Activated naive CD4-positive, alpha-beta T cell treated with anti-CD3 and anti-CD28 coated beads, Interleukin-2, amount 50 U/mL, for 16 hours (primary cell): ENCODE results near the gene WFS1.

Source experiments
- DNase-seq: peaks from one replicate; pipeline ENCODE4 v3.0.0-alpha.2; 2020

WFS1 gene

GRCh38 chr4:6262176-6262575 lies 7.5 kb upstream of the WFS1 start:
- DNase-seq, result no peak

DNA sequence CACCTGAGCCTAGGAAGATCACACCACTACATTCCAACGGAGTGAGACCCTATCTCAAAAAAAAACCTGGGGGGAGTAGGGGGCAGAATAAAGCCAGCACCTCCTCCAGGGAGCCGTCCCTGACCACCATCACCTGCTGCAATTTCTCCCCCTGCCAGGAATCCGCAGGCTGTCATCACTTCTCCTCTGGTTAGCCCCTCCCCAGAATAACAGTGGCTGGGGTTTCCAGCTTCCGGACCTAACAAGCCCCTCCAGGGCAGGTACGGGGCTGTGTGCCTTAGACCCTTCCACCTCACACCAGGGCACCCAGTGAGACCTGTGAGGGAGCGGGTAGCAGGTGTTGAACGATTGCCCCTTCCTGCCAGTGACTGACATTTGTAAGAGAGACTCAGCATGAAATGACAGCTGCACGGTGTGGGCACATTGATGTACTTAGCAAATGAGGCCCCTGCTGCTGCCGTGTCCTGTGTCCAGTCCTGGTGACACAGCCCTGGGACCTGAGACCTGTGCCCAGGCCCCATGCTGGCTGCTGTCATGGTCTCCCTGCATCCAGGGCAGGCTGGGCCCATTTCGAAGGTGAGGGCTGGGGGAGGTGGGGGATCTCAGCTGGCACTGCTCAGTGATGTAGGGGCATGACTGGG lies 6.7 kb upstream of the WFS1 start:
- DNase-seq, result no peak

GRCh38 chr4:6263526-6264224 lies 6.0 kb upstream of the WFS1 start:
- no peak for DNase-seq

DNA sequence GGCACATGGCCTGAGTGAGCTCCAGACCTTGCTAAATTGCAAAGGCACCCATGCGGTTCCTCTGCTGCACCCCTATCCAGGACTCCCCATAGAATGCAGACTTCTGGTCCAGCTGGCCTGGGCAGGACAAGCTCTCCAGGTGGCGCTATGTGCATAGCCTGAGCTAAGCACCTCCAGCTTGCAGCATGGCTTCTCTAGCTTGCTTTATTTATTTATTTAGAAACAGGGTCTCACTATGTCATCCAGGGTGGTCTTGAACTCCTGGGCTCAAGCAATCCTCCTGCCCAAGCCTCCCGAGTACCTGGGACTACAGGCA lies 5.5 kb upstream of the WFS1 start:
- no peak for DNase-seq

- no peak for DNase-seq
Measured at GRCh38 chr4:6265546-6265945, 4.1 kb upstream of the WFS1 start.

DNA sequence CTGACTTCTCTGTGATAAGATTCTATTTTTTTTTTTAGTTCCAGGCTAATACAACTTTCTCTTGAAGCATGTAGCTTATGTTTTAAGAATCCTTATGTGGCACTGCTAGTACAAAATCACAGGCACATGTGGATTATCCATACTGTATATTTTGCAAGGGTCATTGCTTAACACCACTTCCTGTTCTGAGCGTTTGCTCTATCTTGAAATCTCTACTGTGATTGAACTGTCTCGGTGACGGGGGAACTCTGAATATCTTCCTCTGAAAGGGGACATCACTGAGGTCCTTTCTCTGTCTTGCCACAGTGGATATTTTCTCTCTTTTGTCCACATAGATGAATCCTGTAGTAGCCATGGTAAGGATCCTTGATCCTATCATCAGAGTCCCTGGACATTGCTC lies 2.1 kb upstream of the WFS1 start:
- no peak for DNase-seq

DNA sequence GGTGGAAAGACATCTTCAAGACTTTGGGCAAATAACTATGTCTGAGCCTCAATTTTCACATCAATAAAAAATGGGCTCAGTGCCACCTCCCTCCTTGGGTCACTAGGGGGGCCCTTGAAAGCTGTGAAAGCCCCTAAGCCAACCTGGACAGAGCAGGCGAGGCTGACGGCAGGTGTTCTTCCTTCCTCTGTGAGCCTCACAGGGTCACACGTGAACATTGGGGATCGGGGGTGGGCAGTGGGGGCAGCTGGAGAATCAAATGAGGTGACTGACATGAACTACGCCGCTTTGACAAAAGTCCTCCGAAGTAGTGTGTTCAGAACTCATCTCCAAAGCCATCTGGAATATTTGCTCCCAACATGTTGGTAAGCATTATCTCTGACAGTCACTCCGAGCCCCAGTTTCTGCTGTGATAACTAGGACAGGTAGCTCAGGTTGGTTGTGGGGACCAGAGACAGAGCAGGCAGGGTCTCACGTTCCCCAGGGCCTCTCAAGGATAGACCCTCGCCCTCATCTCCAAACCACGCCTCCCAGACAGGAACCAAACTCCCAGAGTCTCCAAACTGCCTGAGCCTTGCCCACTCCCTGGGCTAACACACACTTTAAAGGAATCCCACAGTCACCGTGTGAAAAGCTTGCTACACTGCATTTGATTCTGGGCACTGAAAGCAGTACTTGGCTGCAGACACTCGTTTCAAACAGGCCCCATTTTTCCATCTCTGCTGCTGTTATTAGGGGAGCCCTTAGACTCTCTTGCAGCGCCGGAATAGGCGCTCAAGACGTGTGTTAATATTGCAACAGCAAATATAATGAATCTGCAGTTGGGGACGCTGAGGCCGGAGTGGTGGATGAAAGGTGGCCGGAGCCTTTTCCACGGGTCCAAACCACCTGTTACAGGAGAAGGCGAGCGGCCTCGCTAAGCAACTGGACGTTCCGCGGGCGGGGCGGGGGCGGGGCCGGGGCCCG lies 717 bp upstream of the WFS1 start:
- no peak for DNase-seq

GRCh38 chr4:6270636-6271121 lies 1.0 kb downstream of the WFS1 start:
- no peak for DNase-seq

- no peak for DNase-seq
Measured at GRCh38 chr4:6271206-6271605, 1.6 kb downstream of the WFS1 start.

DNA sequence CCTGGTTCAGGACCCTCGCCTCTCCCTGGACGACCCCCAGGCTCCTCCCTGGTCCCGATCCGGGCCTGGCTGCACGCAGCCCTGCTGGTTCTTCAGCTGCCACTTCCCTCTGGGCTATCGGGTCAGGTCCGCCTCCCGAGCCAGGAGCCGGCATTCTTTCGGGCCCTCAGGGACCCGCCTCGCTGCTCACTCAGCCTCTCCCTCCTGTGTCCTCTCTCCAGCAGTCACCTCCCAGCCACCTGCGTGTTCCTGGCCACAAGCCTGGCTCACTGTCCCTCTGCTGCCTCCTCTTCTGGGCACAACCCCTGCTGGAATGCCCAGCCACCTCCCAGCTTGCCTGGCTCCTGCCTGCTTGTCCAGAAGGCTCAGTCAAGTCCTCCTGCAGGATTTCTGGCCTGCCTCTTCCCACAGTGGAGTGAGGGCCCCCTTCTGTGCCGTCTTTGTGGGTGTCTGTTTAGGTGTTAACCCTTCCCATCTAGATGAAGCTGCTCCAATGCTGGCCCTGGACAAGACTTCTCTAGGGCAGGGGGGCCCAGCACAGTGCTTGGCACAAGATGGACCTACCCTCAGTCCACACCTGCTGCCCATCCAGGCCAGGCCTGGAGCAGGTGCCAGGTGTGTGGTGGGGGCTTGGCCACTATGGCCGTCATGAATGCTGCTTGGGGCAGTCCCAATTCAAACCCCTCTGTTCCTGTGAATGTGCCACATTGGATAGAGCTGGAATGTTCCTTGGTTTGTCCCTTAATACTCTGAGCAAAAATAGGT lies 2.2 kb downstream of the WFS1 start:
- DNase-seq, result no peak

DNA sequence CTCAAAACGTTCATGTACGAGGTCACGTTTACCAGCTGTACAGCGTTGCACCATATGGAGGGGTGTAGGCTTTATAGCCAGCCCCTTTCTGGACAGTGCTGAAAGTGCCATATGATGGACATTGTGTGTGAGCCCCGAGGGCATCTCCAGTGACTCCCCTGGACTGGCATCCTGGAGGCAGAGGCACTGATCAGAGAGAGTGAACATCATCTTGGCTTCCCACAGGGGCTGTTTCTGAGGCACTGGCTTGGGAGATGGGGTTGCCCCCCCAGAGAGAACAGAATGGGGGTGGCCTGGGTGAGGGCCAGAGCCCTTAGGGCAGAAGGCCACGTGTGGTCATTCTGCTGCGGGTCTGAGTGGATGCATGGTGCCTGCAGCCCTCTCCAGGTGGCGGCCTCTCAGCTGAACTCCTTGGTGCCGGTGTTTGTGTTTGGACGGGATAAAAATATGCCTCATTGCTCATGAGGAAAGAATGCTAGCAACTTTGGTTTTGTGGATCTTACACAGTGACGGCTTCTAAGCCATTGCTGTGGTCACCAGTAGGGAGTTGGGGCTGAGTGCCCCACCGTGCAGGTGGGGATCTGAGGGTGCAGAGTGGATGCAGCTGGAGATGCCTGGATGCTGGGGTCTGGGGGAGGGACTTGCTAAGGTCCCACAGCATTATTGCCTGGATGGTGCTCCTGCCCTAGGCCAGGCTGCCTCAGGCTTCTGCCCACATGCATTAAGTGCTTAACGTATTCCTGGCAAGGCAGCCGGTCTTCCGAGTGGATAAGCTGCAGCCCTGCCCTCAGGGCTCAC lies 3.4 kb downstream of the WFS1 start:
- no peak for DNase-seq

GRCh38 chr4:6273661-6273990 lies 4.0 kb downstream of the WFS1 start:
- DNase-seq, result no peak

- DNase-seq, result no peak
Measured at GRCh38 chr4:6275351-6275750, 5.7 kb downstream of the WFS1 start.

- DNase-seq, result no peak
Measured at GRCh38 chr4:6275898-6276806, 6.5 kb downstream of the WFS1 start.

DNA sequence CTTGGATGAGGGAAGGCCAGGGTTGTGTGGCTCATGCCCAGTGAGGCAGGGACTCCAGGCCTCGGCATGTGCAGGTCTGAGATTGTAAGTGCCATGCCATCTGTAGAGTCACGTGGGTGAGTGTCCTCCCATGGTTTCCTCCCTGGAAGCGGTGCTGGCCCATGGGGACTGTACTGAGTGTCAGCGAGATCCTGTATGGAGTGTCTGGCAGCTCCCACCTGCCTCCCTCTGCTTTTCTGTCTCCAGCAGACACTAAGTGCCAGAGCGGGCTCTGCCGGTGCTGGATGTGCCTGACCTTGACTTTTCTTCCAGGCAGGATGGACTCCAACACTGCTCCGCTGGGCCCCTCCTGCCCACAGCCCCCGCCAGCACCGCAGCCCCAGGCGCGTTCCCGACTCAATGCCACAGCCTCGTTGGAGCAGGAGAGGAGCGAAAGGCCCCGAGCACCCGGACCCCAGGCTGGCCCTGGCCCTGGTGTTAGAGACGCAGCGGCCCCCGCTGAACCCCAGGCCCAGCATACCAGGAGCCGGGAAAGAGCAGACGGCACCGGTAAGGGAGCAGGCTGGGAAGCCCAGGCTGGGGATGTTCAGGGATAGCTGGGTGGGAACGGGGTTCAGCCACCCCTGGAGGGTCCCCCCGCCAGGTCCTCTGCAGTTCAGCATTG lies 7.6 kb downstream of the WFS1 start:
- no peak for DNase-seq

- DNase-seq, result no peak
Measured at GRCh38 chr4:6277935-6278800, 8.5 kb downstream of the WFS1 start.

- DNase-seq, result no peak
Measured at GRCh38 chr4:6278801-6279197, 9.1 kb downstream of the WFS1 start.

DNA sequence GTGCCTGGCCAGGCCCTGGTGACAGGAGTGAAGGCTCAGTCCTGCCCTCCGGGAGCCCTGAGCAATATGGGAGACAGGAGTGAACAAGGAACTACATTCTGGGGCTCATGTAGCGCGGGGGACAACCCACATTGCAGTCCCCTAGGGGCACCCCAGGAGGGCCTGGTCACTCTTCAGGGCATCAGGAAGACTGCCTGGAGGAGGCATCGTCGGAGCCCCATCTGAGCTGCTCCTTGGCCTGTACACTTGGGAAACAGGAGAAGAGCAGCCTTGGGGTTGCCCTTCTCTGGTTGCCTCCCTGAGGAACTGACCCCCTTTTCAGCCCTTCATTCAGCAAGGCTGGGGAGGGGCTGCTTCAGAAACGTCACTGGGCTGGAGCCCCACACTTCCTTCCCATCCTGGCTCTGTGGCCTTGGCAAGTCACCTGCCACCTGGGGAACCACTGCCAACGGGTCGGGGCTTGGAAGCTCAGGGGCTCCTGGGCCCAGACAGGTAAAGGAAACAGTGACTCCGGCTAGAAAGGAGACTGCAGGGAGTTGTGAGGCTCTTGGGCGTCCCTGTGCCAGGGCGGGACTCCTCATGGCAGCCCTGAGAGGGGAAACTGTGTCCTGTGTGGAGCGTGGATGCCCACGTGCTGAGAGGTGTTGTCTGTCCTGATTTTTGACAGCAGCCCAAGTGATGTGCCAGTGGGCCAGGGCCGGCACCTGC lies 10.1 kb downstream of the WFS1 start:
- DNase-seq, result no peak
